ENCODE data around the gene BLNK.

BLNK gene

DNA sequence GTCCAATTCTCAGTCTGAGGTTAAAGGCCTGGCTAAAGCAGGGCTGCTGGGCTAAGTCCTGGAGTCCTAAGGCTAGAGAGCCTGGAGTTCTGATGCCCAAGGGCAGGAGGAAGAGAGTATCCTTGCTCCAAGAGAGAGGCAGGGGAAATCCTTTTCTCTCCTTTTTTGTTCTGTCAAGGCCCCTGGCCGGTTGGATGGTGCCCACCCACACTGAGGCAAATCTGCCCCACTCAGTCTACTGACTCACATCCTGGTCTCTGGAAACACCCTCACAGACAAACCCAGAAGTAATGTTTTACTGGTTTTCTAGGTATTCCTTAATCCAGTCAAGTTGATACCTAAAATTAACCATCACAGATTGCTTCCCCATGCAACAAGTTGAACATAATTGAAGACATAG is 118.3 kb downstream of the BLNK start:
- no peaks in the 10 kb centered on the region; the same call in 1 of the 2 replicates for H3K79me2 ChIP-seq (ENCODE audit: insufficient read depth, low read length)
- TF ChIP-seq, protein P1, sequence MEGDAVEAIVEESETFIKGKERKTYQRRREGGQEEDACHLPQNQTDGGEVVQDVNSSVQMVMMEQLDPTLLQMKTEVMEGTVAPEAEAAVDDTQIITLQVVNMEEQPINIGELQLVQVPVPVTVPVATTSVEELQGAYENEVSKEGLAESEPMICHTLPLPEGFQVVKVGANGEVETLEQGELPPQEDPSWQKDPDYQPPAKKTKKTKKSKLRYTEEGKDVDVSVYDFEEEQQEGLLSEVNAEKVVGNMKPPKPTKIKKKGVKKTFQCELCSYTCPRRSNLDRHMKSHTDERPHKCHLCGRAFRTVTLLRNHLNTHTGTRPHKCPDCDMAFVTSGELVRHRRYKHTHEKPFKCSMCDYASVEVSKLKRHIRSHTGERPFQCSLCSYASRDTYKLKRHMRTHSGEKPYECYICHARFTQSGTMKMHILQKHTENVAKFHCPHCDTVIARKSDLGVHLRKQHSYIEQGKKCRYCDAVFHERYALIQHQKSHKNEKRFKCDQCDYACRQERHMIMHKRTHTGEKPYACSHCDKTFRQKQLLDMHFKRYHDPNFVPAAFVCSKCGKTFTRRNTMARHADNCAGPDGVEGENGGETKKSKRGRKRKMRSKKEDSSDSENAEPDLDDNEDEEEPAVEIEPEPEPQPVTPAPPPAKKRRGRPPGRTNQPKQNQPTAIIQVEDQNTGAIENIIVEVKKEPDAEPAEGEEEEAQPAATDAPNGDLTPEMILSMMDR (IDR thresholded peaks at IDR 0.05; ENCODE audit: borderline replicate concordance, extremely low read depth, low read length, poor library complexity, severe bottlenecking), result no peak
- no peak for TF ChIP-seq EZH2 (IDR thresholded peaks at IDR 0.05; ENCODE audit: borderline replicate concordance, low read depth, low read length, severe bottlenecking)
- H4K20me1 ChIP-seq (ENCODE audit: insufficient read depth, low read length), result peaks cover 2% of the 10 kb centered on the region; the same call in 1 of the 2 replicates
- H3K27me3 ChIP-seq (ENCODE audit: insufficient read depth, low read length, poor library complexity), result no peaks in the 10 kb centered on the region
- H3K36me3 ChIP-seq (ENCODE audit: insufficient read depth, low read length), result peaks cover 75% of the 10 kb centered on the region
- no peak overlapping the region for H3K4me2 ChIP-seq (ENCODE audit: insufficient read depth, low read length)
- ATAC-seq (ENCODE audit: insufficient read depth, low read depth), result no peak
- no peak overlapping the region for H2AFZ ChIP-seq (ENCODE audit: low read depth, low read length)
- H3K9ac ChIP-seq (ENCODE audit: low read depth, low read length), result no peak overlapping the region
- no peak overlapping the region for H3K4me3 ChIP-seq (ENCODE audit: low read depth in 1 of 2, low read length in 2 of 2)
- H3K27ac ChIP-seq (ENCODE audit: low read length), result no peak overlapping the region
- no peaks in the 10 kb centered on the region for H3K9me3 ChIP-seq (ENCODE audit: insufficient read depth, low read length, severe bottlenecking)
- no peaks in the 10 kb centered on the region for H3K4me1 ChIP-seq (ENCODE audit: insufficient read depth, low read length)
- no peak for DNase-seq

DNA sequence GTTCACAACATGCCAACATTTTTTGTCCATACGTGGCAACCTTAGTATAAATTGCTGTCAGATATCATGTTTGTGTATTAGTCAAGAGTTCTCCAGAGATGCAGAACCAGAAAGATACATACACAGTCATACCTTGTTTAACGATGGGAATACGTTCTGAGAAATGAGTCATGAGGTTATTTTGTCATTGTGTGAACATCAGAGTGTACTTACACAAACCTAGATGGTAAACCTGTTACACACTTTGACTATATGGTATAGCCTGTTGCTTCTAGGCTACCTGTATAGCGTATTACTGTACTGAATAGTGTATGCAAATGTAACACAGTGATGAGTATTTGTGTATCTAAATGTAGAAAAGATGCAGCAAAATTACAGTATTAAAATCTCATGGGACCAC is 118.9 kb downstream of the BLNK start:
- Histone ChIP-seq H3K4me3 (ENCODE audit: low read depth in 1 of 2, low read length in 2 of 2) (no peak overlapping the region), H3K27me3 (ENCODE audit: insufficient read depth, low read length, poor library complexity) (no peaks in the 10 kb centered on the region), H3K27ac (ENCODE audit: low read length) (no peak overlapping the region), H3K9me3 (ENCODE audit: insufficient read depth, low read length, severe bottlenecking) (no peaks in the 10 kb centered on the region), H3K36me3 (ENCODE audit: insufficient read depth, low read length) (peaks cover 74% of the 10 kb centered on the region), H3K79me2 (ENCODE audit: insufficient read depth, low read length) (no peaks in the 10 kb centered on the region; the same call in 1 of the 2 replicates), H3K9ac (ENCODE audit: low read depth, low read length) (no peak overlapping the region), H4K20me1 (ENCODE audit: insufficient read depth, low read length) (peaks cover 2% of the 10 kb centered on the region; the same call in 1 of the 2 replicates), H2AFZ (ENCODE audit: low read depth, low read length) (no peak overlapping the region), H3K4me1 (ENCODE audit: insufficient read depth, low read length) (no peaks in the 10 kb centered on the region), H3K4me2 (ENCODE audit: insufficient read depth, low read length) (no peak overlapping the region)
- DNase-seq, result no peak
- TF ChIP-seq EZH2 (IDR thresholded peaks at IDR 0.05; ENCODE audit: borderline replicate concordance, low read depth, low read length, severe bottlenecking), result no peak
- TF ChIP-seq, protein P1 (IDR thresholded peaks at IDR 0.05; ENCODE audit: borderline replicate concordance, extremely low read depth, low read length, poor library complexity, severe bottlenecking), result no peak
- ATAC-seq (ENCODE audit: insufficient read depth, low read depth), result no peak

All from DND-41 (cell line).